ENCODE results near the gene MSANTD1. TPM values are rescaled to one million over a fixed set of nuclear protein-coding genes. Genes with fewer than 3 reads are reported as not detected.

MSANTD1 gene
- 0.06 and 0.19 TPM in 2 replicates for total RNA-seq (2014; rRNA removed)
- polyA plus RNA-seq (2012): 0.05 TPM

GRCh38 chr4:3248811-3249661 is at the start of gene MSANTD1:
Gene MSANTD1 (plus strand): TSS chr4:3249159. CDS start chr4:3249223, 64 bp downstream.
- peak; percentile 31 for DNase-seq (ENCODE audit: low read depth)

- DNase-seq (ENCODE audit: low read depth): no peak
Observed at GRCh38 chr4:3199653-3200422, 49.1 kb upstream of the MSANTD1 start.

- DNase-seq (ENCODE audit: low read depth): no peak
Observed at GRCh38 chr4:3200423-3201090, 48.4 kb upstream of the MSANTD1 start.

GRCh38 chr4:3201718-3202702 is 46.9 kb upstream of the MSANTD1 start:
- DNase-seq (ENCODE audit: low read depth): peak; percentile 84

GRCh38 chr4:3202836-3203820 is 45.8 kb upstream of the MSANTD1 start:
- no peak for DNase-seq (ENCODE audit: low read depth)

- DNase-seq (ENCODE audit: low read depth): peak; percentile 13
Observed at GRCh38 chr4:3203971-3204431, 45.0 kb upstream of the MSANTD1 start.

- no peak for DNase-seq (ENCODE audit: low read depth)
Observed at GRCh38 chr4:3205995-3206394, 43.0 kb upstream of the MSANTD1 start.

GRCh38 chr4:3206439-3207100 is 42.4 kb upstream of the MSANTD1 start:
- no peak for DNase-seq (ENCODE audit: low read depth)

GRCh38 chr4:3207531-3208037 is 41.4 kb upstream of the MSANTD1 start:
- no peak for DNase-seq (ENCODE audit: low read depth)

GRCh38 chr4:3208826-3209225 is 40.1 kb upstream of the MSANTD1 start:
- DNase-seq (ENCODE audit: low read depth): no peak

- DNase-seq (ENCODE audit: low read depth): no peak
Observed at GRCh38 chr4:3209551-3210325, 39.2 kb upstream of the MSANTD1 start.

- no peak for DNase-seq (ENCODE audit: low read depth)
Observed at GRCh38 chr4:3210467-3210866, 38.5 kb upstream of the MSANTD1 start.

GRCh38 chr4:3211866-3212265 is 37.1 kb upstream of the MSANTD1 start:
- DNase-seq (ENCODE audit: low read depth): no peak

GRCh38 chr4:3212391-3213105 is 36.4 kb upstream of the MSANTD1 start:
- DNase-seq (ENCODE audit: low read depth): no peak

- DNase-seq (ENCODE audit: low read depth): no peak
Observed at GRCh38 chr4:3213106-3213425, 35.9 kb upstream of the MSANTD1 start.

- no peak for DNase-seq (ENCODE audit: low read depth)
Observed at GRCh38 chr4:3213661-3214250, 35.2 kb upstream of the MSANTD1 start.

- no peak for DNase-seq (ENCODE audit: low read depth)
Observed at GRCh38 chr4:3215256-3215655, 33.7 kb upstream of the MSANTD1 start.
